H1 (cell line): ENCODE measurements around the gene TNXB. TPM values are rescaled to one million over a fixed set of nuclear protein-coding genes. Genes with fewer than 3 reads are reported as not detected.

Source experiments
- CTCF ChIA-PET: fragments of 300-600 bp; sonication (Branson Sonifier 250); formaldehyde crosslinking; loops from one replicate; lab custom pipeline; 2021; ENCODE audit not compliant: partially characterized antibody; lab: Charles Lee
- POLR2A ChIA-PET: fragments of 300-600 bp; sonication (Branson Sonifier 250); formaldehyde crosslinking; loops from one replicate; lab custom pipeline; 2021; ENCODE audit warnings: inconsistent platforms; ENCODE audit not compliant: partially characterized antibody; lab: Charles Lee
- DNase-seq, 2 experiments: peaks; one replicate each; pipeline versions ENCODE4 v3.0.0 to v3.0.0-alpha.2; 2010 to 2022; ENCODE audit warnings: low spot score in 2 of 2, low read depth in 1 of 2, mixed read lengths in 1 of 2
- FAIRE-seq: peaks from 2 replicates; lab custom pipeline; 2011; peaks lifted over from hg19 to GRCh38; lab: Jason Lieb, UNC
- H2AFZ ChIP-seq: 2 replicates; pipeline ENCODE4 v1.8.1; 2012; ENCODE audit warnings: low read length, inconsistent platforms
- H2AK5ac ChIP-seq: 2 replicates; pipeline ENCODE4 v1.6.1; 2013; ENCODE audit warnings: low read depth, low read length
- H2BK120ac ChIP-seq: replicated peaks from 2 replicates; pipeline ENCODE3; 2013; ENCODE audit warnings: low read depth, low read length, inconsistent platforms
- H2BK12ac ChIP-seq: 2 replicates; pipeline ENCODE4 v1.6.1; 2013; ENCODE audit warnings: low read depth, low read length
- H2BK15ac ChIP-seq: 2 replicates; pipeline ENCODE4 v1.6.1; 2013; ENCODE audit warnings: low read length
- H2BK20ac ChIP-seq: 2 replicates; pipeline ENCODE4 v1.6.1; 2013; ENCODE audit warnings: low read length
- H2BK5ac ChIP-seq: 2 replicates; pipeline ENCODE4 v1.6.1; 2013; ENCODE audit warnings: low read depth, low read length
- H3K14ac ChIP-seq: 2 replicates; pipeline ENCODE4 v1.6.1; 2013; ENCODE audit warnings: inconsistent platforms; ENCODE audit not compliant: insufficient read length
- H3K18ac ChIP-seq: 2 replicates; pipeline ENCODE4 v1.6.1; 2013; ENCODE audit warnings: low read length; ENCODE audit errors: extremely low read depth
- H3K23ac ChIP-seq: 2 replicates; pipeline ENCODE4 v1.6.1; 2013; ENCODE audit warnings: inconsistent platforms; ENCODE audit not compliant: insufficient read length
- H3K23me2 ChIP-seq: 2 replicates; pipeline ENCODE4 v1.6.1; 2013; ENCODE audit warnings: low read depth, low read length
- H3K27ac ChIP-seq: 2 replicates; pipeline ENCODE4 v1.6.1; 2011; ENCODE audit warnings: low read depth, low read length, inconsistent platforms
- H3K27me3 ChIP-seq, 4 experiments: replicated peaks in 1 of 4; 1 replicate in 1 of 4; 2 replicates in 3 of 4; pipeline versions ENCODE4 v1.6.1 to v1.8.1; 2011 to 2013; ENCODE audit warnings: low read length in 3 of 4, mild to moderate bottlenecking in 3 of 4, inconsistent platforms in 2 of 4, mixed read lengths in 2 of 4, moderate library complexity in 1 of 4; ENCODE audit not compliant: control insufficient read depth in 3 of 4, insufficient read depth in 3 of 4; ENCODE audit errors: extremely low read depth in 1 of 4
- H3K36me3 ChIP-seq, 4 experiments: 2 replicates each; pipeline versions ENCODE4 v1.6.1 to v1.8.1; 2011 to 2013; ENCODE audit warnings: mild to moderate bottlenecking in 4 of 4, low read length in 3 of 4, moderate library complexity in 2 of 4, control low read depth in 1 of 4, inconsistent platforms in 1 of 4; ENCODE audit not compliant: insufficient read depth in 4 of 4, control insufficient read depth in 2 of 4
- H3K4ac ChIP-seq: replicated peaks from 2 replicates; pipeline ENCODE3; 2013; ENCODE audit warnings: low read length, low read depth, mixed read lengths, inconsistent platforms; ENCODE audit not compliant: insufficient read length
- H3K4me1 ChIP-seq, 4 experiments: replicated peaks in 1 of 4; 1 replicate in 1 of 4; 2 replicates in 3 of 4; pipeline versions ENCODE4 v1.6.1 to v1.8.1; 2011 to 2013; ENCODE audit warnings: low read length in 3 of 4, inconsistent platforms in 2 of 4, mixed read lengths in 1 of 4; ENCODE audit not compliant: insufficient read depth in 4 of 4, control insufficient read depth in 3 of 4
- H3K4me2 ChIP-seq, 2 experiments: 2 replicates each; pipeline versions ENCODE4 v1.6.1 to v1.8.1; 2011 to 2013; ENCODE audit warnings: low read depth in 2 of 2, low read length in 2 of 2, control low read depth in 1 of 2, inconsistent platforms in 1 of 2, mild to moderate bottlenecking in 1 of 2; ENCODE audit not compliant: insufficient read depth in 1 of 2
- H3K4me3 ChIP-seq, 4 experiments: fragments of 200-600, 300-600 bp in 1 of 4; sonication (generic), shearing (Covaris generic), sonication (Bioruptor Twin) in 1 of 4; 2 replicates each; pipeline versions ENCODE4 v1.5.1 to v1.8.1; 2011 to 2016; ENCODE audit warnings: low read length in 4 of 4, low read depth in 3 of 4, control low read depth in 2 of 4, inconsistent platforms in 2 of 4, mild to moderate bottlenecking in 2 of 4, mixed read lengths in 1 of 4, moderate library complexity in 1 of 4; ENCODE audit not compliant: insufficient read depth in 2 of 4; ENCODE audit errors: extremely low read depth in 1 of 4
- H3K56ac ChIP-seq: replicated peaks from 2 replicates; pipeline ENCODE3; 2013; ENCODE audit warnings: low read depth, mild to moderate bottlenecking, mixed read lengths, low read length, inconsistent platforms; ENCODE audit not compliant: insufficient read length
- H3K79me1 ChIP-seq: 2 replicates; pipeline ENCODE4 v1.6.1; 2013; ENCODE audit warnings: low read depth, low read length, control low read depth
- H3K79me2 ChIP-seq, 2 experiments: 2 replicates each; pipeline versions ENCODE4 v1.6.1 to v1.8.1; 2012 to 2013; ENCODE audit warnings: low read length in 2 of 2, mild to moderate bottlenecking in 2 of 2, inconsistent platforms in 1 of 2; ENCODE audit not compliant: insufficient read depth in 2 of 2, control insufficient read depth in 1 of 2
- H3K9ac ChIP-seq, 4 experiments: replicated peaks in 1 of 4; 1 replicate in 1 of 4; 2 replicates in 3 of 4; pipeline versions ENCODE4 v1.6.1 to v1.8.1; 2011 to 2013; ENCODE audit warnings: low read depth in 3 of 4, low read length in 3 of 4, control low read depth in 2 of 4, mild to moderate bottlenecking in 2 of 4, moderate library complexity in 2 of 4, inconsistent platforms in 1 of 4; ENCODE audit errors: extremely low read depth in 1 of 4
- H3K9me3 ChIP-seq, 2 experiments: 2 replicates each; pipeline versions ENCODE4 v1.6.1 to v1.8.1; 2012 to 2013; ENCODE audit warnings: mild to moderate bottlenecking in 2 of 2, moderate library complexity in 2 of 2, control low read depth in 1 of 2, inconsistent platforms in 1 of 2, low read depth in 1 of 2, low read length in 1 of 2, mixed read lengths in 1 of 2; ENCODE audit not compliant: insufficient read depth in 2 of 2
- H4K20me1 ChIP-seq, 2 experiments: replicated peaks in 1 of 2; 2 replicates each; pipeline versions ENCODE3 to v1.8.1; 2011 to 2013; ENCODE audit warnings: inconsistent platforms in 2 of 2, low read length in 2 of 2, mild to moderate bottlenecking in 1 of 2; ENCODE audit not compliant: insufficient read depth in 2 of 2, control insufficient read depth in 1 of 2
- H4K5ac ChIP-seq: 2 replicates; pipeline ENCODE4 v1.6.1; 2013; ENCODE audit warnings: low read length, low read depth, mixed read lengths, inconsistent platforms; ENCODE audit not compliant: insufficient read length
- H4K8ac ChIP-seq: 2 replicates; pipeline ENCODE4 v1.8.0; 2013; ENCODE audit warnings: mild to moderate bottlenecking, moderate library complexity, low read length, inconsistent platforms; ENCODE audit not compliant: insufficient read depth; ENCODE audit errors: extremely low read depth
- H4K91ac ChIP-seq: replicated peaks from 2 replicates; pipeline ENCODE3; 2013; ENCODE audit warnings: low read length, mixed read lengths, inconsistent platforms; ENCODE audit not compliant: insufficient read length
- BCL11A ChIP-seq, 2 experiments: IDR thresholded peaks; one replicate each; pipeline ENCODE4 v1.6.1; 2011; ENCODE audit warnings: low read depth in 2 of 2, low read length in 2 of 2, mild to moderate bottlenecking in 2 of 2
- EP300 ChIP-seq, 2 experiments: IDR thresholded peaks; 1 replicate in 1 of 2; 2 replicates in 1 of 2; pipeline ENCODE4 v1.6.1; 2011 to 2012; ENCODE audit warnings: low read depth in 2 of 2, low read length in 2 of 2, mild to moderate bottlenecking in 2 of 2, borderline replicate concordance in 1 of 2, inconsistent platforms in 1 of 2, moderate library complexity in 1 of 2
- GABPA ChIP-seq: IDR thresholded peaks from 2 replicates; pipeline ENCODE4 v1.6.1; 2011; ENCODE audit warnings: mild to moderate bottlenecking, low read length, moderate library complexity, borderline replicate concordance; ENCODE audit not compliant: insufficient read depth
- HDAC6 ChIP-seq: IDR thresholded peaks from one replicate; pipeline ENCODE4 v1.7.1; 2012; ENCODE audit warnings: low read depth, mild to moderate bottlenecking, inconsistent platforms, low read length, moderate library complexity
- KDM1A ChIP-seq: fragments of 200-600, 300-600 bp; sonication (generic); IDR thresholded peaks from 2 replicates; pipeline ENCODE4 v1.7.1; 2016; ENCODE audit warnings: mild to moderate bottlenecking, low read length, borderline replicate concordance
- POLR2A ChIP-seq, 2 experiments: IDR thresholded peaks; 1 replicate in 1 of 2; 2 replicates in 1 of 2; pipeline ENCODE4 v1.6.1; 2011; ENCODE audit warnings: low read depth in 2 of 2, low read length in 2 of 2, mild to moderate bottlenecking in 2 of 2; ENCODE audit errors: control extremely low read depth in 1 of 2
- RBBP5 ChIP-seq: IDR thresholded peaks from 2 replicates; pipeline ENCODE4 v1.7.1; 2012; ENCODE audit warnings: low read depth, mild to moderate bottlenecking, inconsistent platforms, low read length, moderate library complexity, borderline replicate concordance
- RFX5 ChIP-seq: IDR thresholded peaks from 2 replicates; pipeline ENCODE4 v1.6.1; 2011; ENCODE audit warnings: low read depth, low read length, improper control_type of control experiment, borderline replicate concordance
- SP1 ChIP-seq: IDR thresholded peaks from 2 replicates; pipeline ENCODE4 v1.6.1; 2011; ENCODE audit warnings: low read depth, low read length
- SP2 ChIP-seq: IDR thresholded peaks from 2 replicates; pipeline ENCODE4 v1.6.1; 2012; ENCODE audit warnings: mild to moderate bottlenecking, low read length, inconsistent platforms
- SRF ChIP-seq: IDR thresholded peaks from 2 replicates; pipeline ENCODE4 v1.6.1; 2011; ENCODE audit warnings: mild to moderate bottlenecking, low read depth, low read length, moderate library complexity
- TEAD4 ChIP-seq: IDR thresholded peaks from 2 replicates; pipeline ENCODE4 v1.6.1; 2012; ENCODE audit warnings: low read depth, low read length, inconsistent platforms, mixed read lengths
- WGBS, 2 experiments: shearing (Covaris generic) in 1 of 2; methylation state at CpG; one replicate each; pipeline versions ENCODE4 v1.1.6 to v1.1.7; 2013 to 2015; ENCODE audit warnings: low lambda C conversion rate in 2 of 2, mixed read lengths in 2 of 2, inconsistent platforms in 1 of 2, low coverage in 1 of 2, missing lambda C conversion rate in 1 of 2; ENCODE audit not compliant: insufficient replicate concordance in 2 of 2, insufficient coverage in 1 of 2, insufficient read length in 1 of 2; ENCODE audit errors: extremely low coverage in 1 of 2, missing lambda C conversion rate in 1 of 2; 5-methylcytosine and 5-hydroxymethylcytosine counted together
- polyA plus RNA-seq, 7 experiments: library from polyadenylated mRNA; depleted of rRNA in 3 of 7; stranded (reverse) in 5 of 7; unstranded in 2 of 7; fragments of >200 nt in 5 of 7; fragments of 200-250 nt in 2 of 7; gene quantifications; 1 replicate in 5 of 7; 2 replicates in 1 of 7; 4 replicates in 1 of 7; pipeline versions ENCODE4 v1.2.1 to v1.2.3, GENCODE V29; 2011 to 2013; ENCODE audit warnings: missing spikeins in 2 of 7, mixed read lengths in 2 of 7
- total RNA-seq: library from RNA; stranded (reverse); fragmentation: NEBNext Ultra II Directional; extraction: Animal tissue kit (Norgen Biotek cat#: 25700); gene quantifications from 2 replicates; pipeline ENCODE4 v1.2.1, GENCODE V29; 2021
- TF ChIP-seq, protein P1 (sequence below): IDR thresholded peaks from 2 replicates; pipeline ENCODE4 v1.6.1; 2011; ENCODE audit warnings: low read length, improper control_type of control experiment

Gene TNXB
- total and polyA plus RNA-seq, 2 of the 8 experiments (the other 6 are each of a cell fraction or from before 2014, with no cell fraction given) = 3.1 to 4.8 TPM

DNA sequence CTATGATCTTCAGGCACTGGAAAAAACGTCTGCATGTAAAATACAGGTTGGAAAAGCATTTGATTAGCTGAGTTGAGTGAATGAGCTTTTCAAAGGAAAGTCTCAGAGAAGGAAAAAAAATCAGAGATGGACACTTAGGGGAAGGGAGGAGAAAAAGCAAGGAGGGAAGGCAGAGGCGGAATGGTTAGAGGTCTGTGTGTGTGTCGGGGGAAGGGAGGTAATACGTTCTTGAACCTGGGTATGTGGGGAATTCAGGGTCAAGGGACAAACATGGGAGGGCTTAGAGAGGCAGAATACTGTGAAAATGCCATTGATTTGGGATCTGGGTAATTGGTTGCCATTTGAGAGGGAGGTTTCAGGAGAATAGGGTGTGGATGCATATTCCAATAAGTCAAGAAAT is 37.5 kb upstream of the TNXB start:
- 0 out of 2 replicates have a peak overlapping the region, but pooled peaks have one; percentile 0 for H2BK12ac ChIP-seq
- no peak overlapping the region for H2BK15ac ChIP-seq
- no peak overlapping the region for H3K4ac ChIP-seq
- ChIA-PET POLR2A (interaction anchor here (1.0 to 9.2 kb wide), 6 partner anchors 8 to 30 kb away, joined by 3 to 70 read pairs (median 6); partner anchors contain the start of genes ATF6B and FKBPL), CTCF (interaction anchor here (1.6 to 1.9 kb wide), 2 partner anchors 28 to 31 kb away, joined by 3 to 5 read pairs; no protein-coding TSS in a partner anchor)
- H3K56ac ChIP-seq = no peak overlapping the region
- WGBS, 2 experiments = 30% methylated on average over 4 of the region's 4 CpGs; no CpG with 5 or more reads in 1 of the 2 experiments
- no peaks in the 10 kb centered on the region for H3K36me3 ChIP-seq
- no peak overlapping the region for H3K9ac ChIP-seq
- peak overlapping the region; percentile 18 to 27; a peak in 1 of 4 replicates for H3K4me2 ChIP-seq
- peaks cover 7% of the 10 kb centered on the region; the same call in 1 of the 2 replicates for H3K23me2 ChIP-seq
- H3K27me3 ChIP-seq = peaks cover 3 to 27% (median 25%) of the 10 kb centered on the region in 4 experiments
- no peak overlapping the region for H2BK5ac ChIP-seq
- no peak overlapping the region for H4K8ac ChIP-seq
- no peak overlapping the region for H4K91ac ChIP-seq
- no peaks in the 10 kb centered on the region for H3K79me1 ChIP-seq
- H2BK120ac ChIP-seq = no peak overlapping the region
- no peaks in the 10 kb centered on the region for H4K20me1 ChIP-seq
- H2AK5ac ChIP-seq = no peak overlapping the region
- H2BK20ac ChIP-seq = no peak overlapping the region
- H3K23ac ChIP-seq = no peak overlapping the region
- no peak overlapping the region for H3K14ac ChIP-seq
- H3K79me2 ChIP-seq = no peaks in the 10 kb centered on the region
- H3K4me3 ChIP-seq = no peak overlapping the region
- FAIRE-seq (peak; percentile 86), DNase-seq (no peak)
- peaks cover 10 to 26% (median 11%) of the 10 kb centered on the region in 4 experiments for H3K4me1 ChIP-seq
- H3K18ac ChIP-seq = 0 out of 2 replicates have a peak overlapping the region, but pooled peaks have one; percentile 0
- no peaks in the 10 kb centered on the region for H3K9me3 ChIP-seq
- H4K5ac ChIP-seq = no peak overlapping the region
- no peak overlapping the region for H3K27ac ChIP-seq
- 0 out of 2 replicates have a peak overlapping the region, but pooled peaks have one; percentile 2 for H2AFZ ChIP-seq
- no peak for TF ChIP-seq BCL11A (IDR thresholded peaks at IDR 0.05; ENCODE audit: low read depth in 2 of 2, low read length in 2 of 2)
- no peak for TF ChIP-seq SP2
- TF ChIP-seq SP1 = peak; percentile 74; the same call in 1 of the 2 replicates
- TF ChIP-seq RFX5 = no peak
- no peak for TF ChIP-seq POLR2A (IDR thresholded peaks at IDR 0.05; ENCODE audit: control extremely low read depth in 1 of 2, low read depth in 2 of 2, low read length in 2 of 2)
- no peak for TF ChIP-seq HDAC6
- TF ChIP-seq, protein P1, sequence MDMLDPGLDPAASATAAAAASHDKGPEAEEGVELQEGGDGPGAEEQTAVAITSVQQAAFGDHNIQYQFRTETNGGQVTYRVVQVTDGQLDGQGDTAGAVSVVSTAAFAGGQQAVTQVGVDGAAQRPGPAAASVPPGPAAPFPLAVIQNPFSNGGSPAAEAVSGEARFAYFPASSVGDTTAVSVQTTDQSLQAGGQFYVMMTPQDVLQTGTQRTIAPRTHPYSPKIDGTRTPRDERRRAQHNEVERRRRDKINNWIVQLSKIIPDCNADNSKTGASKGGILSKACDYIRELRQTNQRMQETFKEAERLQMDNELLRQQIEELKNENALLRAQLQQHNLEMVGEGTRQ = no peak
- TF ChIP-seq TEAD4 = peak; percentile 71
- TF ChIP-seq KDM1A = no peak
- no peak for TF ChIP-seq RBBP5
- TF ChIP-seq SRF = no peak
- TF ChIP-seq EP300 (IDR thresholded peaks at IDR 0.05; ENCODE audit: borderline replicate concordance in 1 of 2, low read depth in 2 of 2, low read length in 2 of 2) = no peak
- TF ChIP-seq GABPA = no peak
